WTC11 (cell line): ENCODE data around the gene MTNR1A. TPM values are rescaled to one million over a fixed set of nuclear protein-coding genes. Genes with fewer than 3 reads are reported as not detected.

Experiments
- ATAC-seq: fragments of 200-7000 bp; cut with Tn5 transposase; 2 replicates; pipeline ENCODE4 v1.10.0; 2021; ENCODE audit warnings: mild to moderate bottlenecking, moderate library complexity
- CTCF ChIA-PET: fragments of 300-600 bp; sonication (Branson Sonifier 250); formaldehyde crosslinking; loops from one replicate; lab custom pipeline; 2021; ENCODE audit warnings: antibody characterized with exemption; lab: Charles Lee
- POLR2A ChIA-PET: fragments of 350-600 bp; sonication (Branson Sonifier 250); formaldehyde crosslinking; loops from one replicate; lab custom pipeline; 2021; ENCODE audit warnings: antibody characterized with exemption; lab: Charles Lee
- DNase-seq: peaks from one replicate; pipeline ENCODE4 v3.0.0; 2021; ENCODE audit warnings: low spot score
- H3K27ac Mint-ChIP-seq: 2 replicates; pipeline ENCODE4 v1.8.0; 2021; ENCODE audit warnings: mixed read lengths
- H3K27me3 Mint-ChIP-seq: 2 replicates; pipeline ENCODE4 v1.8.0; 2021; ENCODE audit warnings: low read depth, mild to moderate bottlenecking, moderate library complexity, mixed read lengths
- H3K36me3 Mint-ChIP-seq: 2 replicates; pipeline ENCODE4 v1.8.0; 2021; ENCODE audit warnings: mixed read lengths
- H3K4me1 Mint-ChIP-seq: 2 replicates; pipeline ENCODE4 v1.8.0; 2022; ENCODE audit warnings: mixed read lengths
- H3K4me3 Mint-ChIP-seq: 2 replicates; pipeline ENCODE4 v1.8.0; 2021; ENCODE audit warnings: mild to moderate bottlenecking, moderate library complexity, mixed read lengths
- H3K9me3 Mint-ChIP-seq: 2 replicates; pipeline ENCODE4 v1.8.0; 2021; ENCODE audit warnings: mixed read lengths
- AFF4 ChIP-seq: sonication (generic); formaldehyde crosslinking; IDR thresholded peaks from 2 replicates; pipeline ENCODE4 v1.8.1; 2023; ENCODE audit warnings: mild to moderate bottlenecking, missing genetic modification reagents, borderline replicate concordance
- CREB1 ChIP-seq: sonication (generic); formaldehyde crosslinking; IDR thresholded peaks from 2 replicates; pipeline ENCODE4 v1.8.0; 2023; ENCODE audit warnings: mild to moderate bottlenecking, missing genetic modification reagents
- E2F1 ChIP-seq: sonication (generic); formaldehyde crosslinking; IDR thresholded peaks from 2 replicates; pipeline ENCODE4 v1.8.0; 2022; ENCODE audit warnings: mild to moderate bottlenecking, missing genetic modification reagents
- E2F5 ChIP-seq: sonication (generic); formaldehyde crosslinking; IDR thresholded peaks from 2 replicates; pipeline ENCODE4 v1.8.1; 2022; ENCODE audit warnings: mild to moderate bottlenecking, moderate library complexity, missing genetic modification reagents
- FOXK1 ChIP-seq: sonication (generic); formaldehyde crosslinking; IDR thresholded peaks from 2 replicates; pipeline ENCODE4 v1.8.0; 2022; ENCODE audit warnings: mild to moderate bottlenecking, moderate library complexity, missing genetic modification reagents
- JAZF1 ChIP-seq: fragments of 250-450 bp; sonication (Bioruptor Pico); IDR thresholded peaks from 2 replicates; pipeline ENCODE4 v1.9.0; 2021; ENCODE audit warnings: moderate library complexity, mild to moderate bottlenecking, inconsistent platforms
- MAX ChIP-seq: sonication (generic); formaldehyde crosslinking; IDR thresholded peaks from 2 replicates; pipeline ENCODE4 v1.8.0; 2022; ENCODE audit warnings: mild to moderate bottlenecking, missing genetic modification reagents
- PRDM15 ChIP-seq: sonication (generic); formaldehyde crosslinking; IDR thresholded peaks from 2 replicates; pipeline ENCODE4 v1.8.0; 2022; ENCODE audit warnings: missing genetic modification reagents
- RELA ChIP-seq: sonication (generic); formaldehyde crosslinking; IDR thresholded peaks from 2 replicates; pipeline ENCODE4 v1.8.1; 2022; ENCODE audit warnings: missing genetic modification reagents, mild to moderate bottlenecking, borderline replicate concordance
- SMAD4 ChIP-seq: sonication (generic); formaldehyde crosslinking; IDR thresholded peaks from 2 replicates; pipeline ENCODE4 v1.8.0; 2022; ENCODE audit warnings: mild to moderate bottlenecking, missing genetic modification reagents
- TEAD1 ChIP-seq: sonication (generic); formaldehyde crosslinking; IDR thresholded peaks from 2 replicates; pipeline ENCODE4 v1.8.0; 2022; ENCODE audit warnings: mild to moderate bottlenecking, missing genetic modification reagents
- ZNF232 ChIP-seq: sonication (generic); formaldehyde crosslinking; IDR thresholded peaks from 2 replicates; pipeline ENCODE4 v1.8.0; 2022; ENCODE audit warnings: mild to moderate bottlenecking, missing genetic modification reagents
- ZNF263 ChIP-seq: sonication (generic); formaldehyde crosslinking; IDR thresholded peaks from 2 replicates; pipeline ENCODE4 v1.8.1; 2022; ENCODE audit warnings: low read depth, mild to moderate bottlenecking, moderate library complexity, missing genetic modification reagents
- total RNA-seq: library from RNA; stranded (reverse); gene quantifications from 3 replicates; pipeline ENCODE4 v1.2.3, GENCODE V29; 2021
- TF ChIP-seq, protein P1 (sequence below): sonication (generic); formaldehyde crosslinking; IDR thresholded peaks from 2 replicates; pipeline ENCODE4 v1.8.1; 2023; ENCODE audit warnings: mild to moderate bottlenecking, missing genetic modification reagents, moderate library complexity
- TF ChIP-seq, protein P2 (sequence below): sonication (generic); formaldehyde crosslinking; IDR thresholded peaks from 2 replicates; pipeline ENCODE4 v1.8.0; 2023; ENCODE audit warnings: missing genetic modification reagents
- TF ChIP-seq, protein P3 (sequence below): sonication (generic); formaldehyde crosslinking; IDR thresholded peaks from 2 replicates; pipeline ENCODE4 v1.8.1; 2022; ENCODE audit warnings: low read depth, mild to moderate bottlenecking, moderate library complexity, missing genetic modification reagents, borderline replicate concordance
- TF ChIP-seq, protein P4 (sequence below): fragments of 250-450 bp; sonication (Bioruptor Pico); conservative IDR thresholded peaks from 2 replicates; pipeline ENCODE4 v1.9.0; 2021; ENCODE audit warnings: mild to moderate bottlenecking

The MTNR1A gene
- total RNA-seq, 1 experiment from 2014 or later, result 1.0 TPM

DNA sequence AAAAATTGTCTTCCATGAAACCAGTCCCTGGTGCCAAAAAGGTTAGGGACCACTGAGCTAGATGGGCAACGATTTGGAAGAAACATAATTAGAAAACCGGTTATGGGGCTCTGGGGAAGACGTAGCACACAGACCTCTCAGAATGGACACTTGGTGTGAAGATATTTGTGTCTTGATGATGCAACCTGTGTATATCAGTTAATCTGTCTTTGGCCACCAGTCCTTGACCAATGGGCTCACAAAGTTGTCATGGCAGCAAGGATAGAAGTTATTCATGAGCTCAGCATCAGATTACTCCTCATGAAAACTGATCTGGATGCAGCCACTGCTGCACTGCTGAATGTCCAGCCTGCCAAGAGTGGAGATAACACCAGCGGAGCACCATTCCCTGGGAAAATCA, 13.6 kb downstream of the MTNR1A start:
- no peak for DNase-seq
- Mint-ChIP-seq H3K27me3 (no peaks in the 10 kb centered on the region; the same call in 1 of the 2 replicates), H3K36me3 (peaks cover 15% of the 10 kb centered on the region), H3K9me3 (peaks cover 29% of the 10 kb centered on the region), H3K4me3 (no peak overlapping the region), H3K27ac (no peak overlapping the region), H3K4me1 (0 out of 2 replicates have a peak, but pooled peaks cover 3% of the 10 kb centered on the region)
- no peak for TF ChIP-seq ZNF263 (CRISPR knock-in tag)
- TF ChIP-seq TEAD1 (CRISPR knock-in tag), result no peak
- TF ChIP-seq, protein P1, sequence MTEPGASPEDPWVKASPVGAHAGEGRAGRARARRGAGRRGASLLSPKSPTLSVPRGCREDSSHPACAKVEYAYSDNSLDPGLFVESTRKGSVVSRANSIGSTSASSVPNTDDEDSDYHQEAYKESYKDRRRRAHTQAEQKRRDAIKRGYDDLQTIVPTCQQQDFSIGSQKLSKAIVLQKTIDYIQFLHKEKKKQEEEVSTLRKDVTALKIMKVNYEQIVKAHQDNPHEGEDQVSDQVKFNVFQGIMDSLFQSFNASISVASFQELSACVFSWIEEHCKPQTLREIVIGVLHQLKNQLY, result no peak
- TF ChIP-seq E2F1, result no peak
- TF ChIP-seq CREB1 (CRISPR knock-in tag), result no peak
- TF ChIP-seq E2F5, result no peak
- TF ChIP-seq, protein P2, sequence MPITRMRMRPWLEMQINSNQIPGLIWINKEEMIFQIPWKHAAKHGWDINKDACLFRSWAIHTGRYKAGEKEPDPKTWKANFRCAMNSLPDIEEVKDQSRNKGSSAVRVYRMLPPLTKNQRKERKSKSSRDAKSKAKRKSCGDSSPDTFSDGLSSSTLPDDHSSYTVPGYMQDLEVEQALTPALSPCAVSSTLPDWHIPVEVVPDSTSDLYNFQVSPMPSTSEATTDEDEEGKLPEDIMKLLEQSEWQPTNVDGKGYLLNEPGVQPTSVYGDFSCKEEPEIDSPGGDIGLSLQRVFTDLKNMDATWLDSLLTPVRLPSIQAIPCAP (CRISPR knock-in tag), result no peak
- TF ChIP-seq RELA (CRISPR knock-in tag), result no peak
- TF ChIP-seq FOXK1, result no peak
- TF ChIP-seq AFF4, result no peak
- TF ChIP-seq, protein P3, sequence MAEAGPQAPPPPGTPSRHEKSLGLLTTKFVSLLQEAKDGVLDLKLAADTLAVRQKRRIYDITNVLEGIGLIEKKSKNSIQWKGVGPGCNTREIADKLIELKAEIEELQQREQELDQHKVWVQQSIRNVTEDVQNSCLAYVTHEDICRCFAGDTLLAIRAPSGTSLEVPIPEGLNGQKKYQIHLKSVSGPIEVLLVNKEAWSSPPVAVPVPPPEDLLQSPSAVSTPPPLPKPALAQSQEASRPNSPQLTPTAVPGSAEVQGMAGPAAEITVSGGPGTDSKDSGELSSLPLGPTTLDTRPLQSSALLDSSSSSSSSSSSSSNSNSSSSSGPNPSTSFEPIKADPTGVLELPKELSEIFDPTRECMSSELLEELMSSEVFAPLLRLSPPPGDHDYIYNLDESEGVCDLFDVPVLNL (CRISPR knock-in tag), result no peak
- TF ChIP-seq, protein P4, sequence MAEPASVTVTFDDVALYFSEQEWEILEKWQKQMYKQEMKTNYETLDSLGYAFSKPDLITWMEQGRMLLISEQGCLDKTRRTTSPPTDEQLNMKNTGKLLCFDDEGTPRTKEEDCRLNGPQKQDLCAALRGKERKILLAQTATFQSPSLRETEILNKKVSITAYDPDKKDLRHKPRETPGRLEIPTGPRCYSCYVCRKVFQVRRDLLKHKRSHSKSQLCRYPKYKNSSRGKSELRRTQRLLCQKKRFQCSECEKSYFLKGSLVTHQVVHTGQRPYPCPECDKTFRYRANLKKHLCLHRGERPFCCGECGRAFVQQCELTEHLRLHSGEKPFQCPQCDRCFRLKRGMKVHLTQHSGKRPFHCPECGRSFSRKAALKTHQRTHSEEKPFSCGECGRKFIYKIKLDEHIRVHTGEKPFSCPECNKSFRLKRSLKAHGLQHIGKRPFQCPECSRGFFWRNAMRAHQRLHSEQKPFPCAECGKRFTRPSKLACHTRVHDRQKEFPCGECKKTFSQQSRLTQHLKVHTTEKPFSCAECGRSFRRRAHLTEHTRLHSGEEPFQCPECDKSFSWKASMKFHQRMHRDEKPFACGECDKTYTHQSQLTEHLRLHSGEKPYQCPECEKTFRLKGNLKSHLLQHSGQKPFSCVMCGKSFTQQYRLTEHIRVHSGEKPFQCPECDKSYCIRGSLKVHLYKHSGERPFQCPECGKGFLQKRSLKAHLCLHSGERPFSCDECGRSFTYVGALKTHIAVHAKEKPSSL (CRISPR knock-in tag), result no peak
- no peak for ATAC-seq
- POLR2A ChIA-PET, result no interaction called here
- CTCF ChIA-PET, result no interaction called here

DNA sequence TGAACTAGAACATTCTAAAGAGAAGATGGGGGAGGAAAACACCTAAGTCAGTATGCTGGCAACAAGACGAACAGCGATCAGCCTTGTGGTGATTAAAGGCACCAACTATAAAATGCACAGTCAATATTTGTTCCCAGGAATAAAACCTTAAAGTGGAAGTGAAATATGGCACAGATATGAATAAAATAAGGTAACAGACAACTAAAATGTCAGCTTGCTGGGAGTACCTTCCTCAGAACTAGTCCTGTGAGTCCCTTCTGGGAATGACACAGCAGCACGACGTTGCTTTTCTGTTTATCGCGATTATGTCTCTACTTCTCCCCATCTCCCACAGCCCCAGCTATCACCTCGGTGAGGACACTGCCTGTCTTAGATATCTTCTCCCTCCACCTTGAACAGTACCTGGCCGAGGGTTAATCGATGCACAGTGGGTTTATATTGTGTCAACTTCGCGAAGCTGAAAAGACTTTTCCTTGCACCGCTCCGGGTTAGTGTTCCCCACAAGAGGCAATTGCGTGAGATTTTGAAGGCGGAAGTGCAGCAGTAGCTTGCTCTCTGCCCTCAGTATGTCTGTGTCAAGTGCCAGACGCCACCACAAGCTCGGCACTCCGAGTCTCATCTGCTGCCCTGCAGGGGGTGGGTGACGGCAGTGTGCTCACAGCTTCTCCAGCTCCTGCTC, 17.4 kb downstream of the MTNR1A start:
- CTCF ChIA-PET, result interaction anchor here (1.3 kb wide), 1 partner anchor 17 kb away, joined by 4 read pairs; the partner anchor contains the start of gene MTNR1A
- no peak for TF ChIP-seq JAZF1 (CRISPR knock-in tag)
- TF ChIP-seq MAX, result no peak
- TF ChIP-seq ZNF232 (CRISPR knock-in tag), result no peak
- no peak for TF ChIP-seq PRDM15 (CRISPR knock-in tag)
- no peak for TF ChIP-seq SMAD4 (CRISPR knock-in tag)

More for the DNA sequence above, 17.4 kb downstream of the MTNR1A start:
- Mint-ChIP-seq H3K4me3 (no peak overlapping the region), H3K9me3 (peaks cover 15% of the 10 kb centered on the region), H3K27ac (no peak overlapping the region), H3K27me3 (no peaks in the 10 kb centered on the region), H3K36me3 (peaks cover 12% of the 10 kb centered on the region; the same call in 1 of the 2 replicates), H3K4me1 (0 out of 2 replicates have a peak, but pooled peaks cover 3% of the 10 kb centered on the region)
- DNase-seq (no peak), ATAC-seq (0 out of 2 replicates have a peak, but pooled peaks have one; percentile 20)
- POLR2A ChIA-PET, result no interaction called here
